Cortex of kidney (tissue), 1 donor: ENCODE results near the gene PLA2G10.
"Not testable (repeated sequence)": the region's sequence is repeated elsewhere in the genome, so short reads cannot be mapped to it uniquely, and the experiment has no call there.

ENCODE experiments used
- DNase-seq: peaks from one replicate; lab custom pipeline; 2025; lab: John Stamatoyannopoulos, UW

Gene PLA2G10

DNA sequence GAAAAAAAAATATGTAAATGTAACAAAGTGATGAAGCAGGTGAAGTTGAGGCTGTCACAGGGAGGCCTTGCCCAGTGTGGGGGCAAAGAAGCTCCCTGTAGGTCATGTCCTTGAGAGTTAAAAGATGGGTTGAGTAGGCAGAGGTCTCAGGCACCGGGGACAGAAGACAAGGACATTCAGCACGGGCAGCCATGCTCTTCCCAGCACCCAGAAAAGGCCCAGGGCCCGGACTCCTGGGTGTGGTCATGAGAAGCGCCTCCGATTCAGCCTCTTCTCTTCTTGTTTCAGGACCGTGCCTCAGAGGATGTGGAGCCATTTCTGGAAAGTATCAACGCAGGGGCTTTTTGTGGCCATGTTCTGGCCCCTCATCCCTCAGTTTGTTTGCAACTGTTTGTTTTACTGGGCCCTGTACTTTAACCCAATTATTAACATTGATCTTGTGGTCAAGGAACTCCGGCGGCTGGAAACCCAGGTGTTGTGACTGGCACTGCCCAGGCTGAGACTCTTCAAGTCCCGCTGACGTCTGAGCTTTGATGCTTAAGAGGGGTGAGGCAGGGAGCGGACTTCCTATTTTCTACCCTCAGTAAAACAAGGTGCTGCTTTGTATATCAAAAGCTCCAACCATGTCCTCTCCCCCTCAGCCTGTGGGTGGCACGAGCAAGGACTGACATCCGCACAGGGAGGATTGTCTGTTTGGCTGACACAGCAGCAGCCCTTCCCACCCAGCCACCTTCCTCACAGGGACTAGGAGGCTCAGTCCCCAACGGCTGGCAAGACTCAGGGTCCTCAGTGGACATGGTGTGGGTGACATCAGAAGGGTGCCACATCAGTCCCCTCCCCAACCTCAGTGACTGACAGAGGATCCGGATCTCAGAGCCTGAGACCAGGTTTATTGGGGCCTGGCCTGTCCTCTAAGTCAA lies 26.5 kb downstream of the PLA2G10 start:
- DNase-seq = no peak

DNA sequence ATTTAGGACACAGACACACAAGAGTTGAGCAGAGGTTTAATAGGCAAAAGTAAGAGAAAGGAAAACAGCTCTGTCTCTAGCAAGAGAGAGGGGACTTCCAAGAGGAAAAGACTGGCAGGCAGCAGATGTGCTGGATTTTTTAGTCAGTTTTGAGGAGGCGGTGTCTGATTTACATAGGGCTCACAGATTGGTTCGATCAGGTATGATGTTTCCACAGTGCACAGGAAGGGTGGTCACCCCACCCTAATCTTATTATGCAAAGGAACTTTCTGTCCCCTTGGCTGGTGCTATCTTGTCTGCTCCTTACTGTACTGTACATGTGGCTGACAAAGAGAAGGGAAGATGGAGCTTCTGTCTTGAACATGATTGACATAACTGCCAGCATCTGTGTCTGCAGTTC lies 36.0 kb downstream of the PLA2G10 start:
- DNase-seq = no peak

GRCh38 chr16:14652726-14653125 lies 41.4 kb downstream of the PLA2G10 start:
- no peak for DNase-seq

DNA sequence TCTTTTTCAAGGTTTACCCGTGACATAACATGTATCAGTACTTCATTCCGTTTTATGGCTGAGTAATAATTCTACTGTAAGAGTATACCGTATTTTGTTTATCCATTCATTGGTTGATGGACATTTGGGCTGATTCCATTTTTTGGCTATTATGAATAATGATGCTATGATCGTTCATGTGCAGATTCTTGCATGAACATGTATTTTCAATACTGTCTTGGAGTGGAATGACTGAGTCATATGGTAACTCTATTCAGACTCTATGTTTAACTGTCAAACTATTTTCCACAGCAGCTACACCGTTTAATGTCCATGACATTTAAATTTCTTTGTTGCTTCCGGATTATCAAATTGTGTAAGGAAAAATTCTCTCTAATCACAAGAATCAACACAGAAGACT lies 43.5 kb downstream of the PLA2G10 start:
- no peak for DNase-seq

DNA sequence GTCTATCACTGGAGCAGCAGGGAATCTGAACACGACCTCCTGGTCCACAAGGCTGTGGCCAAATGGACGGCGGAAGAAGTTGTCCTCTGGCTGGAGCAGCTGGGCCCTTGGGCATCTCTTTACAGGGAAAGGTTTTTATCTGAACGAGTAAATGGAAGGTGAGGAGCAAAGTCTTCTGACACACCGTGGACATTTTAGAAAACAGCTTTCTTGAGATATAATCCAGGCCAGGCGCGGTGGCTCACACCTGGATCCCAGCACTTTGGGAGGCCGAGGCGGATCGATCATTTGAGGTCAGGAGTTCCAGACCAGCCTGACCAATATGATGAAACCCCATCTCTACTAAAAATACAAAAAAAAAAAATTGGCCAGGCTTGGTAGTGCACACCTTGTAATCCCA lies 44.3 kb downstream of the PLA2G10 start:
- no peak for DNase-seq

- no peak for DNase-seq
Observed at GRCh38 chr16:14641926-14642325, 52.2 kb downstream of the PLA2G10 start.

DNA sequence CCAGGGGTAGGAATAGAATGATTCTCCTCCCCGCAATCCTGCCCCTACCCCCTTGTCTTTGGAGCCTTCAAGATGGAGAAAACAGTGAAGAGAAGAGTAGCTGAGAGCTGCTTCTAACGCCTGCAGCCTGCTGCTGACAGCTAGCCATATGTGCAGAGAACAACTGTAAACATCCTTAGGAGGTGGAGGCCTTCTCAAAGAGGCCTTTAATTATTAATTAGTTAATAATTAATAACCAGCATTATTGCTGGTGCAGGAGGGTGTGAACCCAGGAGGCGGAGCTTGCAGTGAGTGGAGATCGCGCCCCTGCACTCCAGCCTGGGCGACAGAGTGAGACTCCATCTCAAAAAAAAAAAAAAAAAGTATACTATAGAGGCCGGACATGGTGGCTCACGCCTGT lies 52.9 kb downstream of the PLA2G10 start:
- DNase-seq = no peak

DNA sequence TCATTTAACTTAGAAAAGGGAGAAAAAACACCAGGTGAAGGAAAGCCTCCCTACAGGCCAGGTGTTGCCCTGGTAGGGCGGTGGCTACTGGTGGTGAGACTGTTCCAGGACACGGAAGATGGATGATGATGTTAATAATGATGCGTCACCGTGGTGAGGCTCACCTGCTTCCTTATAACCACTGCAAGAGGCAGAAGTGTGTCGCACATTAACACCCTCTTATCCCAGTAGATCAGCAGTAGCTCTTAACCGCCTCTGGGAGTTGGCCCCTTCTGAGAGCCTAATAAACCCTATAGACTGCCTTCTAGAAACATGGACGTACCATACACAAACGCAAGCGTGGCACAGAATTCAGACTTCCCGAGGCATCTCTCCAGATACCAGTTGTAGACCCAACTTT lies 53.6 kb downstream of the PLA2G10 start:
- DNase-seq = no peak

GRCh38 chr16:14636951-14637240 lies 57.2 kb downstream of the PLA2G10 start:
- DNase-seq = not testable (repeated sequence)

GRCh38 chr16:14636179-14636950 lies 57.7 kb downstream of the PLA2G10 start:
- not testable (repeated sequence) for DNase-seq

DNA sequence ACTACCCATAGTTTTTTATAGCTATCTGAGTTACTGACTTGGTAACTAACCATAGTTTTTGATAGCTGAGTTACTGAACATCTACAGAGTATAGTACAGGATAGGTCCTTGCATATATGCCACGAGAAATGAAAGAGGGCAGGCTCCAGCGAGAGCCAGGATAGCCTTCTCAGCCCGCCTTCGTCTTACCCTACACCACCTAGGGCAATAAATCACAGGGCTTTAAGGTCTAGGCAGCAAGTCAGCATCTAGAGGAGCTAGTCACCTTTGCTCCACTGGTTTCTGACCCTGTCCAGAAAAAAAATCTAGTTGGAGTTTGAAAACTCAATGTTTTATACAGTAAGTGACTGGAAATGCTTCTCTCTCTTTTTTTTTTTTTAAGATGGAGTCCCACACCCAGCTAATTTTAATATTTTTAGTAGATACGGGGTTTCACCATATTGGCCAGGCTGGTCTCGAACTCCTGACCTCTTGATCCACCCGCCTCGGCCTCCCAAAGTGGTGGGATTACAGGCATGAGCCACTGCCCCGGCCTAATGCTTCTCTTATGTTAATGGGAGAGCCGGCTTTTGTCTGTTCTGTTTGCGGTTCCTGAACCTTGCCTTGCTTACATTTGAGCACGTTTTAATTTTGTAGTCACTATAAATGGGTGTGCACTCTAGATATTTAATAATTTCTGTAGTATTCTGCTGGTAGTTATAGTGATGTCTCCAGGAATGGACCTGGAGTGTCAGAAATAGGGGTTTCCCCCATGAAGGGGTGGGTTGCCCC lies 58.5 kb downstream of the PLA2G10 start:
- no peak for DNase-seq

DNA sequence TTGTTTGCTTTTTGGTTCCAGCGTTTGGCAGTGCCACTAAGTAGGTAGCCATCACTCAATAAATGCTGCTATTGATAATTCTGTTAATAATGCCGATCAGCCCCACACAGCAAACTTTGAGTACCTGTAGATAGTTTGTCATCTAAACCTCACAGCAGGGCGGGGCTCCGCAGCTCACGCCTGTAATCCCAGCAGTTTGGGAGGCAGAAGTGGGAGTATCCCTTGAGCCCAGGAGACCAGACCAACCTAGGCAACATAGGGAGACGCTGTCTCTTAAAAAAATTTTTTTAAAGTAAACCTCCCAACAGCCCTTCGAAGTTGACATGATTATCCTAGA lies 59.8 kb downstream of the PLA2G10 start:
- DNase-seq = no peak

DNA sequence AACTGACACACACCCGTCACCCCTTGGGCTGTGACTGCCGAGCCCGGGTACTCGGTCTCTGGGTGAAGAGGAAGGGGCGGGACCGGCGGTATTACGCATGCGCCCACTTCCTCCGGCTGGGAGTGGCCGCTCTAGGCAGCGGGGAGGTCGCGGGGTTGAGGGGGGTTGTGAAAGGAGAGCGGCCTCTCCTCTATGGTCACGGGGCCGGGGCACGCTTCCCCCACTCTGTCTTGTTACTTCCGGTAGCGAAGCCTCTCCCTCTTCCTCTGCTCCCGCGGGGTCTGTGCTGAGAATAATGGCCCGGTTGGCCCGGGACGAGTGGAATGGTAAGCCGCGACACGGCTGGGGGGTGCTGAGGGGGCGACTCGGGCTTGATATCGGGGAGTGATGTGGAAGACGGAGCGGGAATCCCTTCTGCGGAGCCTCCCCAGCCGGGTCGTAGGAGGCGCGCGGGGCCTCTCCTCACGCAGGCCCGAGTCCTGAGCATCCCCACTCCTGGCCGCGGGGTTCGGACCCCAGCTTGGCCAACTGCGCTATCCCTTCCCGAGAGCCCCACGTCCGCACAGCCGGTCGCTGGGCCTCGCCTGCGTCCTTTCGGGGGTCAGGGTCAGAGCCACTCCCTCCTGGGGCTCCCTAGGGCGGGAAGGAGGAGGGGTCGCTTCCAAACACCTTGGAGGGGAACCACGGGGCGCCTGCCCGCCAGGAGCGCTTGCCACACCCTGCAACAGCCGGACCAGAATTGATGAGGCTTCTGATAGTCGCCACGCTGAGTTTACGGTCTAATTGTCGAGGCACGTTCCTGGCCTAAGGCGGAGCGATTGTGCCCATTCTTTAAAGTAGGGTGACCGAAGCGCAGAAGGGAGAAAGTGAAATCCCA lies 61.2 kb downstream of the PLA2G10 start, which contains the start of gene BFAR:
Gene BFAR (plus strand): TSS at position 259 of the 877 bp plus-strand sequence. CDS start 11,396 bp downstream, outside the sequence.
- peak; percentile 82 for DNase-seq

GRCh38 chr16:14630620-14631330 lies 63.3 kb downstream of the PLA2G10 start:
- DNase-seq = not testable (repeated sequence)

DNA sequence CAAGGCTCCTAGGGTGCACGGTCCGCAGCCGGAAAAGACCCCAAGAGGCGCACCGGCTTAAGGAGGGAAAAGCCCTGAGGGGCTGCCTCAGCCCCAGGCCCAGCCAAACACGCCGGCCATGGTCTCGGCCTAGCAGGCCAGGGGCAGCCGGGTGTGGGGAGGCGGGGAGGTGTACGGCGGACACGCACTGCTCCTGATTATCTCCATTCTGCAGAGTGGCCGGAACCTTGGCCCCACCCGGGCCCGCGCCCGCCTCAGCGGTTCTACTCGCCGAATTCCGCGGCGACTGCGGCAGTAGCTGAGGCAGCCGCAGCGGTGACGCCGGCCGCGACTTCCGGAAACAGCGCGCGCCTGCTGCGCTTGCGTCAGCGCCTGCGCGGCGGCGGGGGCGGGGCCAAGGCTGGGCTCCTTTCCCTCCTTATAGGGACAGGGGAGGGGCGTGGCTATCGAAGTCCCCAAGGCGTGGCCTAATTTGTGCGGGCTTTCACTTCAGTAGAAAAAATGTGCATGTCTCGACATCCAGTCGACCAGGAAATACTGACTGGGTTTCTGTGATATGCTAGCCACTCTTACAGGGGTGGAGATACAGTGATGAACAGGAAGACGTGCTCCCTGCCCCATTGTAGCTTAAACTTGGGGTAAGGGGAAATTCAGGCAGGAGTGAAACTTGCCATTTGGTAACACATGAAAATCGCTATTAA lies 64.0 kb downstream of the PLA2G10 start, which contains the start of gene PARN:
Gene PARN (minus strand): TSS at position 342 of the 701 bp plus-strand sequence. CDS start 135 bp downstream, at position 207.
- DNase-seq = peak; percentile 31

DNA sequence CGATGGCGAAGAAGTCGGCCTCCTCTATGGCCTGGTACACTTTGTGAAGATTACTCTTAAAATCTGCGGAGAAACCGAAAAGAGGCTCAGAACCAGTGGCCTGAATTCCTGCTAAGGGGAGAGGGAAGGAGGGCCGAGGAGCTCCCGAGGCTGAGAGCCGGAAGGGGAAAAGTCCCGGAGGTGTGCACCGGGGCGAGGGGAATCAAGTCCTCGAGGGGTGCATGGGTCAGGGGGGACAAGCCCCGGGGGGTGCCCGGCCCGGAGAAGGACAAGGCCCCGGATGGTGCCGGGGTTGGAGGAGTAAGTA lies 64.5 kb downstream of the PLA2G10 start:
- DNase-seq = no peak

GRCh38 chr16:14628806-14629611 lies 65.1 kb downstream of the PLA2G10 start:
- no peak for DNase-seq

- DNase-seq = no peak
Observed at GRCh38 chr16:14627078-14627477, 67.0 kb downstream of the PLA2G10 start.
